ENCODE data around the gene PRDM1.

GRCh38 chr6:106107043-106107613 is 21.0 kb downstream of the PRDM1 start:
- TF ChIP-seq CTCF (conservative IDR thresholded peaks at IDR 0.05; ENCODE audit: low read length) = no peak
- no peak for TF ChIP-seq EZH2phosphoT487 (IDR thresholded peaks at IDR 0.05; ENCODE audit: borderline replicate concordance)

All from Loucy (cell line).